ENCODE data around the gene CNN2. TPM values are rescaled to one million over a fixed set of nuclear protein-coding genes. Genes with fewer than 3 reads are reported as not detected.

CNN2 gene
- total and polyA plus RNA-seq, 9 of the 15 experiments (the other 6 are each of a cell fraction or from before 2014, with no cell fraction given), result 12.1 to 174 (median 52.7) TPM

GRCh38 chr19:1082165-1082927 is 55.9 kb downstream of the CNN2 start (continued):
- peak; percentile 71 for TF ChIP-seq USF2 (CRISPR knock-in tag; IDR thresholded peaks at IDR 0.05)
- TF ChIP-seq, protein P1, sequence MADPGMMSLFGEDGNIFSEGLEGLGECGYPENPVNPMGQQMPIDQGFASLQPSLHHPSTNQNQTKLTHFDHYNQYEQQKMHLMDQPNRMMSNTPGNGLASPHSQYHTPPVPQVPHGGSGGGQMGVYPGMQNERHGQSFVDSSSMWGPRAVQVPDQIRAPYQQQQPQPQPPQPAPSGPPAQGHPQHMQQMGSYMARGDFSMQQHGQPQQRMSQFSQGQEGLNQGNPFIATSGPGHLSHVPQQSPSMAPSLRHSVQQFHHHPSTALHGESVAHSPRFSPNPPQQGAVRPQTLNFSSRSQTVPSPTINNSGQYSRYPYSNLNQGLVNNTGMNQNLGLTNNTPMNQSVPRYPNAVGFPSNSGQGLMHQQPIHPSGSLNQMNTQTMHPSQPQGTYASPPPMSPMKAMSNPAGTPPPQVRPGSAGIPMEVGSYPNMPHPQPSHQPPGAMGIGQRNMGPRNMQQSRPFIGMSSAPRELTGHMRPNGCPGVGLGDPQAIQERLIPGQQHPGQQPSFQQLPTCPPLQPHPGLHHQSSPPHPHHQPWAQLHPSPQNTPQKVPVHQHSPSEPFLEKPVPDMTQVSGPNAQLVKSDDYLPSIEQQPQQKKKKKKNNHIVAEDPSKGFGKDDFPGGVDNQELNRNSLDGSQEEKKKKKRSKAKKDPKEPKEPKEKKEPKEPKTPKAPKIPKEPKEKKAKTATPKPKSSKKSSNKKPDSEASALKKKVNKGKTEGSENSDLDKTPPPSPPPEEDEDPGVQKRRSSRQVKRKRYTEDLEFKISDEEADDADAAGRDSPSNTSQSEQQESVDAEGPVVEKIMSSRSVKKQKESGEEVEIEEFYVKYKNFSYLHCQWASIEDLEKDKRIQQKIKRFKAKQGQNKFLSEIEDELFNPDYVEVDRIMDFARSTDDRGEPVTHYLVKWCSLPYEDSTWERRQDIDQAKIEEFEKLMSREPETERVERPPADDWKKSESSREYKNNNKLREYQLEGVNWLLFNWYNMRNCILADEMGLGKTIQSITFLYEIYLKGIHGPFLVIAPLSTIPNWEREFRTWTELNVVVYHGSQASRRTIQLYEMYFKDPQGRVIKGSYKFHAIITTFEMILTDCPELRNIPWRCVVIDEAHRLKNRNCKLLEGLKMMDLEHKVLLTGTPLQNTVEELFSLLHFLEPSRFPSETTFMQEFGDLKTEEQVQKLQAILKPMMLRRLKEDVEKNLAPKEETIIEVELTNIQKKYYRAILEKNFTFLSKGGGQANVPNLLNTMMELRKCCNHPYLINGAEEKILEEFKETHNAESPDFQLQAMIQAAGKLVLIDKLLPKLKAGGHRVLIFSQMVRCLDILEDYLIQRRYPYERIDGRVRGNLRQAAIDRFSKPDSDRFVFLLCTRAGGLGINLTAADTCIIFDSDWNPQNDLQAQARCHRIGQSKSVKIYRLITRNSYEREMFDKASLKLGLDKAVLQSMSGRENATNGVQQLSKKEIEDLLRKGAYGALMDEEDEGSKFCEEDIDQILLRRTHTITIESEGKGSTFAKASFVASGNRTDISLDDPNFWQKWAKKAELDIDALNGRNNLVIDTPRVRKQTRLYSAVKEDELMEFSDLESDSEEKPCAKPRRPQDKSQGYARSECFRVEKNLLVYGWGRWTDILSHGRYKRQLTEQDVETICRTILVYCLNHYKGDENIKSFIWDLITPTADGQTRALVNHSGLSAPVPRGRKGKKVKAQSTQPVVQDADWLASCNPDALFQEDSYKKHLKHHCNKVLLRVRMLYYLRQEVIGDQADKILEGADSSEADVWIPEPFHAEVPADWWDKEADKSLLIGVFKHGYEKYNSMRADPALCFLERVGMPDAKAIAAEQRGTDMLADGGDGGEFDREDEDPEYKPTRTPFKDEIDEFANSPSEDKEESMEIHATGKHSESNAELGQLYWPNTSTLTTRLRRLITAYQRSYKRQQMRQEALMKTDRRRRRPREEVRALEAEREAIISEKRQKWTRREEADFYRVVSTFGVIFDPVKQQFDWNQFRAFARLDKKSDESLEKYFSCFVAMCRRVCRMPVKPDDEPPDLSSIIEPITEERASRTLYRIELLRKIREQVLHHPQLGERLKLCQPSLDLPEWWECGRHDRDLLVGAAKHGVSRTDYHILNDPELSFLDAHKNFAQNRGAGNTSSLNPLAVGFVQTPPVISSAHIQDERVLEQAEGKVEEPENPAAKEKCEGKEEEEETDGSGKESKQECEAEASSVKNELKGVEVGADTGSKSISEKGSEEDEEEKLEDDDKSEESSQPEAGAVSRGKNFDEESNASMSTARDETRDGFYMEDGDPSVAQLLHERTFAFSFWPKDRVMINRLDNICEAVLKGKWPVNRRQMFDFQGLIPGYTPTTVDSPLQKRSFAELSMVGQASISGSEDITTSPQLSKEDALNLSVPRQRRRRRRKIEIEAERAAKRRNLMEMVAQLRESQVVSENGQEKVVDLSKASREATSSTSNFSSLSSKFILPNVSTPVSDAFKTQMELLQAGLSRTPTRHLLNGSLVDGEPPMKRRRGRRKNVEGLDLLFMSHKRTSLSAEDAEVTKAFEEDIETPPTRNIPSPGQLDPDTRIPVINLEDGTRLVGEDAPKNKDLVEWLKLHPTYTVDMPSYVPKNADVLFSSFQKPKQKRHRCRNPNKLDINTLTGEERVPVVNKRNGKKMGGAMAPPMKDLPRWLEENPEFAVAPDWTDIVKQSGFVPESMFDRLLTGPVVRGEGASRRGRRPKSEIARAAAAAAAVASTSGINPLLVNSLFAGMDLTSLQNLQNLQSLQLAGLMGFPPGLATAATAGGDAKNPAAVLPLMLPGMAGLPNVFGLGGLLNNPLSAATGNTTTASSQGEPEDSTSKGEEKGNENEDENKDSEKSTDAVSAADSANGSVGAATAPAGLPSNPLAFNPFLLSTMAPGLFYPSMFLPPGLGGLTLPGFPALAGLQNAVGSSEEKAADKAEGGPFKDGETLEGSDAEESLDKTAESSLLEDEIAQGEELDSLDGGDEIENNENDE (IDR thresholded peaks at IDR 0.05; ENCODE audit: low read depth, low read length), result no peak
- TF ChIP-seq ARHGAP35 (IDR thresholded peaks at IDR 0.05; ENCODE audit: partially characterized antibody), result no peak
- peak; percentile 62 for TF ChIP-seq RBBP5 (IDR thresholded peaks at IDR 0.05; ENCODE audit: borderline replicate concordance, insufficient read depth, low read length, poor library complexity, severe bottlenecking)
- TF ChIP-seq RFX1 (IDR thresholded peaks at IDR 0.05), result no peak
- TF ChIP-seq, protein P2, sequence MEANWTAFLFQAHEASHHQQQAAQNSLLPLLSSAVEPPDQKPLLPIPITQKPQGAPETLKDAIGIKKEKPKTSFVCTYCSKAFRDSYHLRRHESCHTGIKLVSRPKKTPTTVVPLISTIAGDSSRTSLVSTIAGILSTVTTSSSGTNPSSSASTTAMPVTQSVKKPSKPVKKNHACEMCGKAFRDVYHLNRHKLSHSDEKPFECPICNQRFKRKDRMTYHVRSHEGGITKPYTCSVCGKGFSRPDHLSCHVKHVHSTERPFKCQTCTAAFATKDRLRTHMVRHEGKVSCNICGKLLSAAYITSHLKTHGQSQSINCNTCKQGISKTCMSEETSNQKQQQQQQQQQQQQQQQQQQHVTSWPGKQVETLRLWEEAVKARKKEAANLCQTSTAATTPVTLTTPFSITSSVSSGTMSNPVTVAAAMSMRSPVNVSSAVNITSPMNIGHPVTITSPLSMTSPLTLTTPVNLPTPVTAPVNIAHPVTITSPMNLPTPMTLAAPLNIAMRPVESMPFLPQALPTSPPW (CRISPR knock-in tag; IDR thresholded peaks at IDR 0.05), result peak; percentile 85
- TF ChIP-seq ZNF282 (CRISPR knock-in tag; IDR thresholded peaks at IDR 0.05), result no peak
- no peak for TF ChIP-seq RFX5 (IDR thresholded peaks at IDR 0.05; ENCODE audit: low read depth, low read length)
- no peak for TF ChIP-seq ZNF551 (CRISPR knock-in tag; IDR thresholded peaks at IDR 0.05)
- TF ChIP-seq MLX (CRISPR knock-in tag; conservative IDR thresholded peaks at IDR 0.05), result no peak
- TF ChIP-seq ZBTB8A (IDR thresholded peaks at IDR 0.05; ENCODE audit: partially characterized antibody), result no peak
- no peak for TF ChIP-seq ZZZ3 (IDR thresholded peaks at IDR 0.05)
- TF ChIP-seq ZNF507 (tag; conservative IDR thresholded peaks at IDR 0.05), result no peak
